ENCODE results near the gene RBPMS2. TPM values are rescaled to one million over a fixed set of nuclear protein-coding genes. Genes with fewer than 3 reads are reported as not detected.
"Not testable (repeated sequence)": the region's sequence is repeated elsewhere in the genome, so short reads cannot be mapped to it uniquely, and the experiment has no call there.

The RBPMS2 gene
- total RNA-seq, 1 donor from 2014 or later: not detected

DNA sequence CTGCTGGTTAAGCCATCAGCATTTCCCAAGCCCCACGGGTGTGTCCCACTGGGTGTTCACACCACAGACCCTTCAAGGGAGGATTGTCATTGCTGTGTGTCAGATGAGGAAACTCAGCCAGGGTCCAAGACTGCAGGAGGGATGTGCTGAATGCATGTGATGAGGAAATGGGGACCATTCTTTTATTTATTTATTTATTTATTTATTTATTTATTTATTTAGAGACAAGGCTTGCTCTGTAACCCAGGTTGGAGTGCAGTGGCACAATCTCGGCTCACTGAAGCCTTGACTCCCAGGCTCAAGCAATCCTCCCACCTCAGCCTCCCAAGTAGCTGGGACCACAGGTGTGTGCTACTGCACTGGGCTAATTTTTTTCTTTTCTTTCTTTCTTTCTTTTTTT lies 29.2 kb upstream of the RBPMS2 start:
- intact Hi-C loops (cut with micrococcal nuclease): no loop called here
- Mint-ChIP-seq H3K36me3 (ENCODE audit: low read depth) (no peaks in the 10 kb centered on the region), H3K4me1 (no peaks in the 10 kb centered on the region), H3K4me3 (no peak overlapping the region), H3K9me3 (no peaks in the 10 kb centered on the region), H3K27me3 (peaks cover 13% of the 10 kb centered on the region), H3K27ac (no peak overlapping the region)
- no peak for DNase-seq

DNA sequence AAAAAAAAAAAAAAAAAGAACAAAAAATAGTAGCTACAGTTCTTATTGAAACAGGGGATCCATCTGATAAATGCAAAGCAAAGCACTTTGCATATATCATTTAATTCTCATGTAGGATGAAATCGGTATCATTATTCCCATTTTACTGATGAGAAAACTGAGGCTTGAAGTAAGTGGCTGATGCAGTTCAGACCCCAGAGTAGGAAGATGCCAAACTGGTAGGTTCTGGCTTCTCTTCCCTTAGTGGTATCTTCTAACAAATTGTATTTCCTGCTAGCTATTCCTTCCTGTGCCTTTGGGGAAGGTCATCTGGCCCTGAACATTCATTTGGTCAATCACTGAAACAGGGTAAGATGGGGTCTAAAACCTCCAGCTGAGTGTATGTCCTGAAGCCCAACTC lies 28.1 kb upstream of the RBPMS2 start:
- Mint-ChIP-seq H3K27me3 (peaks cover 9% of the 10 kb centered on the region), H3K27ac (no peak overlapping the region), H3K4me1 (no peaks in the 10 kb centered on the region), H3K9me3 (no peaks in the 10 kb centered on the region), H3K4me3 (no peak overlapping the region), H3K36me3 (ENCODE audit: low read depth) (no peaks in the 10 kb centered on the region)
- intact Hi-C loops (cut with micrococcal nuclease): no loop called here
- DNase-seq: no peak

DNA sequence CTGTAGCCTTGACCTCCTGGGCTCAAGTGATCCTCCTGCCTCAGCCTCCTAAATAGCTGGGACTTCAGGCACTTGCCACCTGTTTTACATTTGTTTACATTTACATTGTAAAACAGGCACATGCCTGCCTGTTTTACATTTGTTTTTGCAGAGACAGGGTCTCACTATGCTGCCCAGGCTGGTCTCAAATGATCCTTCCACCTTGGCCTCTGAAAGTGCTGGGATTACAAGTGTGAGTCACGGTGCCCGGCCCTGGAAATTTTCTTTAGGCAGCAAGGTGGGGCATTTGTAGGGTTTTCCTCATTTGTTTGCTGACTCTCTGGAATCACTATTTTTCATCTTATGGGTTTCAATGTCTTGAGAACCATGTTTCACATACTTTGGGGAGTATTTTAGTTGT lies 25.1 kb upstream of the RBPMS2 start:
- Mint-ChIP-seq H3K36me3 (ENCODE audit: low read depth) (no peaks in the 10 kb centered on the region), H3K4me1 (no peaks in the 10 kb centered on the region), H3K9me3 (no peaks in the 10 kb centered on the region), H3K4me3 (no peak overlapping the region), H3K27ac (no peak overlapping the region), H3K27me3 (peaks cover 2% of the 10 kb centered on the region)
- no peak for DNase-seq
- intact Hi-C loops (cut with micrococcal nuclease): no loop called here

DNA sequence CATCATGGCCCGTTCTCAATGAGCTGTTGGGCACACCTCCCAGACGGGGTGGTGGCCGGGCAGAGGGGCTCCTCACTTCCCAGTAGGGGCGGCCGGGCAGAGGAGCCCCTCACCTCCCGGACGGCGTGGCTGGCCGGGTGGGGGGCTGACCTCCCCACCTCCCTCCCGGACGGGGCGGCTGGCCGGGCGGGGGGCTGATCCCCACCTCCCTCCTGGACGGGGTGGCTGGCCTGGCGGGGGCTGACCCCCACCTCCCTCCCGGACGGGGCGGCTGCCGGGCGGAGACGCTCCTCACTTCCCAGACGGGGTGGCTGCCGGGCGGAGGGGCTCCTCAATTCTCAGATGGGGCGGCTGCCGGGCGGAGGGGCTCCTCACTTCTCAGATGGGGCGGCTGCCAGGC lies 23.5 kb upstream of the RBPMS2 start:
- H3K27me3 Mint-ChIP-seq; H3K4me1 Mint-ChIP-seq; H3K36me3 Mint-ChIP-seq (ENCODE audit: low read depth); intact Hi-C loops (cut with micrococcal nuclease); DNase-seq; H3K9me3 Mint-ChIP-seq; H3K4me3 Mint-ChIP-seq; H3K27ac Mint-ChIP-seq: not testable (repeated sequence)

DNA sequence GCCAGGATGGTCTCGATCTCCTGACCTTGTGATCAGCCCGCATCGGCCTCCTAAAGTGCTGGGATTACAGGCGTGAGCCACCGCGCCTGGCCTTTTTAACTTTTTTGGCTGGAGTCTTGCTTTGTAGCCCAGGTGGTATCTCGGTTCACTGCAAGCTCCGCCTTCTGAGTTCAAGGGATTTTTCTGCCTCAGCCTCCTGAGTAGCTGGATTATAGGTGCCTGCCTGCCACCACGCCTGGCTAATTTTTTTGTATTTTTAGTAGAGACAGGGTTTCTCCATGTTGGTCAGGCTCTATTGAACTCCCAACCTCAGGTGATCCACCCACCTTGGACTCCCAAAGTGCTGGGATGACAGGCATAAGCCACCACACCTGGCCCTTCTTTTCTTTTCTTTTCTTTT lies 20.5 kb upstream of the RBPMS2 start:
- H3K27ac Mint-ChIP-seq; DNase-seq; intact Hi-C loops (cut with micrococcal nuclease); H3K36me3 Mint-ChIP-seq (ENCODE audit: low read depth); H3K9me3 Mint-ChIP-seq; H3K4me1 Mint-ChIP-seq; H3K4me3 Mint-ChIP-seq; H3K27me3 Mint-ChIP-seq: not testable (repeated sequence)

DNA sequence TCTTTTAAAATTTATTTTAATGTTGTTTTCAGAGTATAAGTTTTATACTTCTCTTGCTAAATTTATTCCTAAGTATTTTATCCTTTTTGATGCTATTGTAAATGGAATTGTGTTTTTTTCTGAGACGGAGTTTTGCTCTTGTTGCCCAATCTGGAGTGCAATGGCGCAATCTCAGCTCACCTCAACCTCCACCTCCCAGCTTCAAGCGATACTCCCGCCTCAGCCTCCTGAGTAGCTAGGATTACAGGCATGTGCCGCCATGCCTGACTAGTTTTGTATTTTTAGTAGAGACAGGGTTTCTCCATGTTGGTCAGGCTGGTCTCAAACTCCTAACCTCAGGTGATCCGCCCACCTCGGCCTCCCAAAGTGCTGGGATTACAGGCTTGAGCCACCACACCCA lies 19.9 kb upstream of the RBPMS2 start:
- H3K9me3 Mint-ChIP-seq; DNase-seq; H3K27ac Mint-ChIP-seq; intact Hi-C loops (cut with micrococcal nuclease); H3K4me1 Mint-ChIP-seq; H3K27me3 Mint-ChIP-seq; H3K4me3 Mint-ChIP-seq; H3K36me3 Mint-ChIP-seq (ENCODE audit: low read depth): not testable (repeated sequence)

DNA sequence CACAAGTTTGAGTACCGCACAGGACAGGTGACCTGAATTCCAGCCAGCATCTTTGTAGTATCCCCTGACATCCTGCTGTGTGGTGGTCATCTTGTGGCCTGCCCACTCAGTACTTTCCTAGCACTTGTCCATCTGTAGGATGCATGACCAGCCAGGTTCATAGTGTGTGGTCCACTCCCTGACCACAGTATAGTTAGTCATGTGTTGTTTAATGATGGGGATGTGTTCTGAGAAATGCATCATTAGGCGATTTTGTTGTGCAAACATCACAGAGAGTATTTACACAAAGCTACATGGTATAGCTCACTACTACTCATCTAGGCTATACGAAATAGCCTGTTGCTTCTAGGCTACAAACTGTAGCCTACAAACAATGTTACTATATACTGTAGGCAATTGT lies 16.9 kb upstream of the RBPMS2 start:
- H3K36me3 Mint-ChIP-seq (ENCODE audit: low read depth): no peaks in the 10 kb centered on the region

DNA sequence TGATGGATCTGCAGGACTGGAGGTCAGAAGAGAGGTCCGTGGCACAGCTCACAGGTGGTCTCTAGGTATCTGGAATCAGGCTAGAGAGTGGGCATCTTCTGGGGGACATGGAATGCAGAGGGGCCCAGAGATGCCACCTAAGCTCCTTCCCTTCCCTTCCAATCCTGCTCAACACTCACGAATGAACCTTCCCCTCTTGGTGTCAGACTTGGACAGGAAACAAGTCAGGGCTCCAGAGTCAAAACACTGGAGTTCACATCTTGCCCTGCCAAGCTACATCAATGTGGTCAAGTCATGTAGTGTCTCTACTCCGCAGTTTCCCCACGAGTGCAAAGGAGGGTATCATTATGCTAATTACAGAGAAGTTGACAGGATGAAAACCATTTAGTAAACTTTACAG lies 16.0 kb upstream of the RBPMS2 start:
- Mint-ChIP-seq H3K9me3 (no peaks in the 10 kb centered on the region), H3K27me3 (no peaks in the 10 kb centered on the region), H3K4me3 (no peak overlapping the region), H3K4me1 (no peaks in the 10 kb centered on the region), H3K27ac (no peak overlapping the region), H3K36me3 (ENCODE audit: low read depth) (no peaks in the 10 kb centered on the region)
- no peak for DNase-seq
- intact Hi-C loops (cut with micrococcal nuclease): no loop called here

More for the DNA sequence above, 16.9 kb upstream of the RBPMS2 start:
- H3K27me3 Mint-ChIP-seq: no peaks in the 10 kb centered on the region
- H3K27ac Mint-ChIP-seq: no peak overlapping the region
- H3K4me1 Mint-ChIP-seq: no peaks in the 10 kb centered on the region
- intact Hi-C loops (cut with micrococcal nuclease): no loop called here
- no peak overlapping the region for H3K4me3 Mint-ChIP-seq
- DNase-seq: no peak
- H3K9me3 Mint-ChIP-seq: no peaks in the 10 kb centered on the region

DNA sequence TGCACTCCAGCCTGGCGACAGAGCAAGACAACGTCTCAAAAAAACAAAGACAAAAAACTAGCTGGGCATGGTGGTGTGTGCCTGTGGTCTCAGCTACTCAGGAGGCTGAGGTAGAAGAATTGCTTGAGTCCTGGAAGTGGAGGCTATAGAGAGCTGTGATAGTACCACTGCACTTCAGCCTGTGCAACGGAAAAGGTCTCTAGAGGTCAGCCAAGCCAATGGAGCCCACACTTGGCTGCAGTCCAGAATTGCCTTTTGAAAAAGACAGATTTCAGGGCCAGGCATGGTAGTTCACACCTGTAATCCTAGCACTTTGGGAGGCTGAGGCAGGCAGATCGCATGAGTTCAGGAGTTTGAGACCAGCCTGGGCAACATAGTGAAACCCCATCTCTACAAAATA lies 8.4 kb upstream of the RBPMS2 start:
- H3K36me3 Mint-ChIP-seq (ENCODE audit: low read depth): no peaks in the 10 kb centered on the region
- H3K27ac Mint-ChIP-seq: no peak overlapping the region
- H3K4me1 Mint-ChIP-seq: no peaks in the 10 kb centered on the region
- H3K9me3 Mint-ChIP-seq: no peaks in the 10 kb centered on the region
- intact Hi-C loops (cut with micrococcal nuclease): no loop called here
- H3K4me3 Mint-ChIP-seq: no peak overlapping the region
- no peak for DNase-seq
- peaks cover 22% of the 10 kb centered on the region for H3K27me3 Mint-ChIP-seq

DNA sequence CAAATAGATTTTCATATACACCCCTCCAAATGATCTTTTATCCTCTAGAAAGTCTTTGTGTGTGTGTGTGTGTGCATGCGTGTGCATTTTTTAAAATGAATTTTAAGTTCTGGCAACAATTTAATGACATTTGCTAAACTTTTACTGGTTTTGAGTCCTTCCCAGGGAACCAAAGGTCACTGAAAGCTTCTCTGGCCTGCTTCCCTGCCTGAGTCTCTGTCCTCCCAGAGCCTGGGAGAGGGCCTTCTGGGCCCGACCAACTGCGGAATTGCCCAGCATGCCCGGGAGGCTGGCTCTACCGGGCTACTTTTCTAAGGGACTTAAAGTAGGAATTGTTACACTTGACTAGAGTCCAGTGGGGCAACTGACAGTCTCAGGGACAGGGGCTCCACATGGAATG lies 7.4 kb upstream of the RBPMS2 start:
- DNase-seq: no peak
- intact Hi-C loops (cut with micrococcal nuclease): no loop called here
- no peaks in the 10 kb centered on the region for H3K9me3 Mint-ChIP-seq
- peaks cover 33% of the 10 kb centered on the region for H3K27me3 Mint-ChIP-seq
- no peak overlapping the region for H3K27ac Mint-ChIP-seq
- no peaks in the 10 kb centered on the region for H3K4me1 Mint-ChIP-seq
- H3K36me3 Mint-ChIP-seq (ENCODE audit: low read depth): no peaks in the 10 kb centered on the region
- no peak overlapping the region for H3K4me3 Mint-ChIP-seq

DNA sequence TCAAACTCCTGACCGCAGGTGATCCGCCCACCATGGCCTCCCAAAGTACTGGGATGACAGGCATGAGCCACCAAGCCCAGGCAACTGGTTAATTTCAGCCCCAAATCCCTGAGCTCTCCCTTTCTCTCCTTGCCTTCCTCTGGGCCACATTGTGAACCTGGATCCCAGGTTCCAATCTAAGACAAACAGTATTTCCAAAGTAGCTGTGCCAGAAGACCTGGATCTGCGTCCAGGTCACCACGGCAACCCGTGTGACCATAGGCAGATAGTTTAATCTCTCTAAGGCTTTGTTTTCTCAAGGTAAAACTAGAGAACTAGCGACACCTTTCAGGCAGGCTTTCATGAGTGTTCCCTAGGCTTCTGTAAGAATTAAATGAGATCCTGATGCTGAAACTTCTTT lies 5.9 kb upstream of the RBPMS2 start:
- H3K4me3 Mint-ChIP-seq: no peak overlapping the region
- intact Hi-C loops (cut with micrococcal nuclease): no loop called here
- H3K4me1 Mint-ChIP-seq: no peaks in the 10 kb centered on the region
- H3K27me3 Mint-ChIP-seq: peaks cover 45% of the 10 kb centered on the region
- H3K36me3 Mint-ChIP-seq (ENCODE audit: low read depth): no peaks in the 10 kb centered on the region
- no peaks in the 10 kb centered on the region for H3K9me3 Mint-ChIP-seq
- no peak for DNase-seq
- H3K27ac Mint-ChIP-seq: no peak overlapping the region

DNA sequence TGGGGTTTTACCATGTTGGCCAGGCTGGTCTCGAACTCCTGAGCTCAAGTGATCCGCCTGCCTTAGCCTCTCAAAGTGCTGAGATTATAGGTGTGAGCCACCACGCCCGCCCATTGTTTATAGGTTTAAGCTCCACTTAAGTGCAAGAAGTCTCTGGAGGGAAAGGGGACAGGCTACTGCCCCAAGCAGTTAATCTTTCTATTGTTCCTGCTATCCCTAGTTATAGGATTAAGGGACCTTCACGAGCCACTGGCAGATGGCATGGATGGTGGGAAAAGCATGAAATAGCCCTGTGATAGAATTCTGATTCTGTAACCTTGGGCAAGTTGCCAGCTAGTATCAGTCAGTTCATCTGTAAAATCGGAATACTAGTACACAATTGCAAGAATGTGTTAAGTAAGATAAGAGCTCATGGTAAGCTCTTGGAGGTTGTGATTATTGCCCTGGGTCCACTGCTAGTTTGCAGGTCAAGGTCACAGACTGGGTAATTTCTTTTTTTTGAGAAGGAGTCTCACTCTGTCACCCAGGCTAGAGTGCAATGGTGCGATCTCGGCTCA lies 5.3 kb upstream of the RBPMS2 start:
- H3K27ac Mint-ChIP-seq: no peak overlapping the region
- no peaks in the 10 kb centered on the region for H3K4me1 Mint-ChIP-seq
- DNase-seq: no peak
- intact Hi-C loops (cut with micrococcal nuclease): no loop called here
- peaks cover 49% of the 10 kb centered on the region for H3K27me3 Mint-ChIP-seq
- H3K9me3 Mint-ChIP-seq: no peaks in the 10 kb centered on the region
- H3K36me3 Mint-ChIP-seq (ENCODE audit: low read depth): no peaks in the 10 kb centered on the region
- no peak overlapping the region for H3K4me3 Mint-ChIP-seq

DNA sequence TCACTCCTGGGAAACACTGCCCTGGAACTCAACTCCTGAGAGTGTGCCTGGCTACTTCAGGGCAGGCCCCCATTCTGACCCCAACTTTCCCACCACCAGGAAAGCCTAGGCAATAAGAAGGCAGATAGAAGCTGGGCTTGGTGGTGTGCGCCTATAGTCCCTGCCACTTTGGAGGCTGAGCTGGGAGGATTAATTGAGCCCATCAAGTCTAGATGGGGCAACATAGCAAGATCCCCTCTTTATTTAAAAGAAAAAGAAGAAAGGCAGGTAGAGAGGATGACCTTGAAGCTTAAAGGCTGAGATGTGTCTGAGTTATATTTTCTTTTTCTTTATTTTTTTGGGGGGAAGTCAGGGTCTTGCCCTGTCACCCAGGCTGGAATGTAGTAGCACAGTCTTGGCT lies 4.2 kb upstream of the RBPMS2 start:
- intact Hi-C loops (cut with micrococcal nuclease): no loop called here

DNA sequence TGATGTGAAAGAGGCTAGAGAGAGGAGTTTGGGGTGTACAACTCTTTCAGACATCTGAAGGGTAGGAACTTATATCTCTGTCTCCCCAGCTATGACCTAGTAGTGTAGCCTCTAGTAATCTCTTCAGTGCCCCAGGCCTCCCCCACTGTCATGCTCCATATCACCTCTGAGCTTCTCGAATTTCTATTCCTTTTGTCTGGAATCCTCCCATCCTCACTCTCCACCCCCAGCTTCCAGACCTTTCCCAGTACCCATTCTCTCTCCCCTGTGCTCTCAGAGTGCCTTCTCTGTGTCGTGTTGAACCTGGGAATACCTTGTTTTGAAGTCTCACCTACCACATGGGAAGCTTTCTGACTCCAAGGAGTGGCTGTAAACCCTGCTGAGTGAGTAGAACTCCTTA lies 3.6 kb upstream of the RBPMS2 start:
- Mint-ChIP-seq H3K36me3 (ENCODE audit: low read depth) (no peaks in the 10 kb centered on the region), H3K27me3 (peaks cover 53% of the 10 kb centered on the region), H3K4me1 (no peaks in the 10 kb centered on the region), H3K9me3 (no peaks in the 10 kb centered on the region), H3K27ac (no peak overlapping the region), H3K4me3 (no peak overlapping the region)
- no peak for DNase-seq
- intact Hi-C loops (cut with micrococcal nuclease): no loop called here

More for the DNA sequence above, 4.2 kb upstream of the RBPMS2 start:
- Mint-ChIP-seq H3K9me3 (no peaks in the 10 kb centered on the region), H3K36me3 (ENCODE audit: low read depth) (no peaks in the 10 kb centered on the region), H3K27ac (peak overlapping the region; percentile 13), H3K4me3 (no peak overlapping the region), H3K4me1 (no peaks in the 10 kb centered on the region), H3K27me3 (peaks cover 50% of the 10 kb centered on the region)
- no peak for DNase-seq

DNA sequence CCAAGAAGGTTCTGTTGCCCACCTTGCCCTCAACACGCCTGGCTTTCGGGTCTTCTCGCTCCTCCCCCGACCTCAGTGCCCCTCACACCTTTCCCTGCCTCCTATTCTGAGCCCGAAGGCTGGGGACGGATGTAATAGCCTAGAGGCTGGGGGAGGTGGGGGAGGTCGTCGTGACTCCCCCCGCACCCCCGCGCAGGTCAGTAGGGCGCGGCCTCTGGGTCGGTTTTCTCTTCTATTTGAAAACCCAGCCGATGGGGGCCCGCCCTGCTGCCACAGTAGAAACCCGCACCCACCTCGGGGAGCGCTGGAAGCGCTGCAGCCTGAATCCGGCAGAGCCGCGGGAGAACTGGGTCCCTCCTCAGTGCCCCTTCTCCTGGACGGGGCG lies 1.0 kb upstream of the RBPMS2 start:
- DNase-seq: no peak
- peak overlapping the region; percentile 78 for H3K4me3 Mint-ChIP-seq
- H3K36me3 Mint-ChIP-seq (ENCODE audit: low read depth): no peaks in the 10 kb centered on the region
- no peaks in the 10 kb centered on the region for H3K4me1 Mint-ChIP-seq
- H3K9me3 Mint-ChIP-seq: no peaks in the 10 kb centered on the region
- intact Hi-C loops (cut with micrococcal nuclease): no loop called here
- H3K27ac Mint-ChIP-seq: no peak overlapping the region
- peaks cover 68% of the 10 kb centered on the region for H3K27me3 Mint-ChIP-seq
